IgD-negative memory B cell (primary cell): ENCODE measurements around the gene LDLRAD3. TPM values are rescaled to one million over a fixed set of nuclear protein-coding genes. Genes with fewer than 3 reads are reported as not detected.
"Not testable (repeated sequence)": the region's sequence is repeated elsewhere in the genome, so short reads cannot be mapped to it uniquely, and the experiment has no call there.

Experiments used
- H3K27ac Mint-ChIP-seq, 3 donors: one replicate each; pipeline ENCODE4 v1.8.0; 2020 to 2022; ENCODE audit warnings: mild to moderate bottlenecking in 3 of 3, mixed read lengths in 3 of 3, moderate library complexity in 1 of 3
- H3K27me3 Mint-ChIP-seq: one replicate; pipeline ENCODE4 v1.8.0; 2021; ENCODE audit warnings: mixed read lengths
- H3K36me3 Mint-ChIP-seq: one replicate; pipeline ENCODE4 v1.8.0; 2020; ENCODE audit warnings: mild to moderate bottlenecking, mixed read lengths
- H3K4me1 Mint-ChIP-seq, 3 donors: one replicate each; pipeline ENCODE4 v1.8.0; 2020 to 2022; ENCODE audit warnings: mixed read lengths in 3 of 3, mild to moderate bottlenecking in 1 of 3
- H3K4me3 Mint-ChIP-seq, 4 donors: one replicate each; pipeline ENCODE4 v1.8.0; 2020 to 2022; ENCODE audit warnings: mild to moderate bottlenecking in 4 of 4, mixed read lengths in 4 of 4, moderate library complexity in 3 of 4
- H3K9me3 Mint-ChIP-seq, 3 donors: one replicate each; pipeline ENCODE4 v1.8.0; 2020 to 2021; ENCODE audit warnings: mixed read lengths in 3 of 3, mild to moderate bottlenecking in 1 of 3
- polyA plus RNA-seq: library from polyadenylated mRNA; unstranded; fragments of 300-500 nt; fragmentation: Illumina TruSeq; gene quantifications from one replicate; pipeline ENCODE4 v1.2.3, GENCODE V29; 2021

LDLRAD3 gene, protein sequence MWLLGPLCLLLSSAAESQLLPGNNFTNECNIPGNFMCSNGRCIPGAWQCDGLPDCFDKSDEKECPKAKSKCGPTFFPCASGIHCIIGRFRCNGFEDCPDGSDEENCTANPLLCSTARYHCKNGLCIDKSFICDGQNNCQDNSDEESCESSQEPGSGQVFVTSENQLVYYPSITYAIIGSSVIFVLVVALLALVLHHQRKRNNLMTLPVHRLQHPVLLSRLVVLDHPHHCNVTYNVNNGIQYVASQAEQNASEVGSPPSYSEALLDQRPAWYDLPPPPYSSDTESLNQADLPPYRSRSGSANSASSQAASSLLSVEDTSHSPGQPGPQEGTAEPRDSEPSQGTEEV
- polyA plus RNA-seq: not detected

DNA sequence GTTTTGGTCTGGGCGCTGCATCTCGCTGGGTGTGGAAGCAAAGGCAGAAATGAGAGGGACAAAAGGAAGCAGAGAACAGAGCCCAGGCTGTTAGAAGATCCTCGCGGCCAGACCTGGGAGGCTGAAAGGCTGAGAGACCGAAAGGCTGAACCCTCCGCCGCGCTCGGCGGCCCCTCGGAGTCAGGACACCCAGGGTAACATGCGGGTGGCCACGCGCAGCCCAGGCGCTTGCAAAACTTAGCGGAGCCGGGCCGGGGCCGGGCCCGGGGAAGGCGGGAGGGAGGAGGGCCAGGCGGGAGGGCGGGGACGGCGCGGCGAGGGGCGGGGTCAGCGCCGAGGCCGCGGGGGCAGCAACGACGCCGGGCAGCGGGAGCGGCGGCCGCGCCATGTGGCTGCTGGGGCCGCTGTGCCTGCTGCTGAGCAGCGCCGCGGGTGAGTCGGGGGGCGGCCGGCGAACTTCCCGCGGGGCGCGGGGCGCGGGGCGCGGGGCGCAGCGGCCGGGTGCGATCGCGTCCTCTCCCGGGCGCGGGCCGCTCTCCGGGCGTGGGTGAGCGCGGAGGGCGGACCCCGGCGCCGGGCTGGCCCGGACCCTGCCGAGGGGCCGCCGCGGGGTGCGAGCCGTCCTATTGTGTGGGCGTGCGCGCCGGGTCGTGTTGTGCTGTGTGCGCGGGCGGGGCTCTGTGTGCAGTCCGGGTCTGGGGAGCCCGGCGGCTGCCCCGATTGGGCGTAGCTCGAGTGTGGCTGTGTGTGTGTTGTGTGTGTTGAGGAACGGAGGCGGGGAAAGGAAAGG lies at the start of gene LDLRAD3:
TSS of gene LDLRAD3 (plus strand) at position 350 of the 790 bp plus-strand sequence. CDS start at position 387, 37 bp downstream.
- peaks cover 27% of the 10 kb centered on the region for H3K27me3 Mint-ChIP-seq
- peaks cover 0 to 9% (median 8%) of the 10 kb centered on the region in 3 donors for H3K4me1 Mint-ChIP-seq
- no peaks in the 10 kb centered on the region for H3K36me3 Mint-ChIP-seq
- H3K9me3 Mint-ChIP-seq: no peaks in the 10 kb centered on the region
- no peak within 1 kb of the TSS for H3K27ac Mint-ChIP-seq
- H3K4me3 Mint-ChIP-seq: peak within 1 kb of the TSS; percentile 75 to 95 (median 84)

- peaks cover 0 to 7% (median 5%) of the 10 kb centered on the region in 3 donors for H3K9me3 Mint-ChIP-seq
- no peaks in the 10 kb centered on the region for H3K36me3 Mint-ChIP-seq
Measured at GRCh38 chr11:35897019-35897418, 46.8 kb upstream of the LDLRAD3 start.

DNA sequence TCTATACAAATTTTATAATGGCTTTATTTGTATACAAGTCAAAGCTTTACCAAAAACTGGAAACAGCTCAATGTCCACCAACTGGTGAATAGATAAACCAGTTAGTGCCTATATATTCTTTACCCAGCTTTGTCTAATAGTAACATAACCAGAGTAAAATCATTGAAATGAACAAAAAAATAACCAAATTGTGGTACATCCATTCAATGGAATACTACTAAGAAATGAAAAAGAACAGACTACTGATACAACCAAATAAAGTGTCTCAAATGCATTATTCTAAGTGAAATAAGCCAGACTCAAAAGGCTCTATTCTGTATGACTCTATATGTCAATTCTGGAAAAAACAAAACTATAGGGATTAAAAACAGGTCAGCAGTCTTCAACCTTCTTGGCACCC lies 40.9 kb upstream of the LDLRAD3 start:
- Mint-ChIP-seq H3K27me3 (peaks cover 4% of the 10 kb centered on the region), H3K27ac (no peak overlapping the region)

More at GRCh38 chr11:35897019-35897418, 46.8 kb upstream of the LDLRAD3 start:
- no peak overlapping the region for H3K4me3 Mint-ChIP-seq
- H3K27me3 Mint-ChIP-seq: peaks cover 1% of the 10 kb centered on the region
- no peaks in the 10 kb centered on the region for H3K4me1 Mint-ChIP-seq
- no peak overlapping the region for H3K27ac Mint-ChIP-seq

DNA sequence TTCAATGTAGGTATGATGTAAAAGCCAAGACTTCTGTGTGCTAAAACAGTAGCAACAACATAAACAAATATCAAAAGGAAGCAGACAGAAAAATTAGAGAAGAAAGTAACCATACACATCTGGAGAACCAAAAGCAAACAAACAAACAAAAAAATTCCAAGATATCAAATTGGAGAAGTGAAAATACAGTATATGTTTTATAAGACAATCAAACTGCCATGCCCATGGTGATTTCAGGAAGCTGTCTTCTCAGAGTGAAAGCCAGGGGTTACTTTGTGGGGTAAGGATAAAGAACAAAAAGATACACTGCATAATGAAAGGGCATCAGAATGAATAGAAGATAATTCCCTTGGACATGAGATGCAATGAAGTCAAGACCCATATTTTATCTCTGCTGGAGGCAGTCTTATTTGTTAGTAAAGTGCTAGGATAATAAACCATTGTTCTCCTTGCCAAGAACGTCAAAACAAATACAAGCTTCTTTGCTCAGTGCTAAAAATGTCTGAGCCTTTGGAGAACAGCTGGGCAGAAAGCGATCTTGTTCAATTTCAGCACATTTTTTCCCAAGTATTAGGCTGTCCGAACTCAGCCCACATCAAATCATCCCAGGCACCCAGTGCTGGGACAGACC lies 38.1 kb upstream of the LDLRAD3 start:
- no peaks in the 10 kb centered on the region for H3K4me1 Mint-ChIP-seq
- H3K27ac Mint-ChIP-seq: no peak overlapping the region
- no peaks in the 10 kb centered on the region for H3K36me3 Mint-ChIP-seq
- H3K9me3 Mint-ChIP-seq: peaks cover 11 to 18% (median 13%) of the 10 kb centered on the region in 3 donors
- no peak overlapping the region for H3K4me3 Mint-ChIP-seq
- peaks cover 6% of the 10 kb centered on the region for H3K27me3 Mint-ChIP-seq

More for the DNA sequence above, 40.9 kb upstream of the LDLRAD3 start:
- no peaks in the 10 kb centered on the region for H3K36me3 Mint-ChIP-seq
- H3K4me1 Mint-ChIP-seq: no peaks in the 10 kb centered on the region
- H3K9me3 Mint-ChIP-seq: peaks cover 13 to 18% (median 13%) of the 10 kb centered on the region in 3 donors
- H3K4me3 Mint-ChIP-seq: no peak overlapping the region

DNA sequence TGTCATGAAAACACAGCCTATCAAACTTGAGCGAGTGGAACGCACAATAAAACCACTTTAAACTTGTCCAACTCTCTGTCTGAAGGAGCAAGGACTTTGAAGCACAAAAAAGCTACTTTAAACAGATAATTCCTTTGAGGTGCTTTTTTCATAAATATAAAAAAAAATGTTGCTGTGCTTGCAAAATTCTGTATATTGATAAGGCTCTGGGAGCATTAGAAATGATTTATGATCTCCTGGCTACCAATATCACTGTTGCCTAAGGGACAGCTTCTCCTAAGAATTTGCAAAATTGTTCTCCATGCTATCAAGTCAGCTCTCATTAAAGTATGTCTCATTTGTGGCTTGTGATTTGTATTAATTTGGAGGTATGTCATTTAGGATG lies 37.6 kb upstream of the LDLRAD3 start:
- no peak overlapping the region for H3K4me3 Mint-ChIP-seq
- H3K27me3 Mint-ChIP-seq: peaks cover 6% of the 10 kb centered on the region
- H3K36me3 Mint-ChIP-seq: no peaks in the 10 kb centered on the region
- no peak overlapping the region for H3K27ac Mint-ChIP-seq
- H3K4me1 Mint-ChIP-seq: no peaks in the 10 kb centered on the region
- H3K9me3 Mint-ChIP-seq: peaks cover 9 to 18% (median 13%) of the 10 kb centered on the region in 3 donors

DNA sequence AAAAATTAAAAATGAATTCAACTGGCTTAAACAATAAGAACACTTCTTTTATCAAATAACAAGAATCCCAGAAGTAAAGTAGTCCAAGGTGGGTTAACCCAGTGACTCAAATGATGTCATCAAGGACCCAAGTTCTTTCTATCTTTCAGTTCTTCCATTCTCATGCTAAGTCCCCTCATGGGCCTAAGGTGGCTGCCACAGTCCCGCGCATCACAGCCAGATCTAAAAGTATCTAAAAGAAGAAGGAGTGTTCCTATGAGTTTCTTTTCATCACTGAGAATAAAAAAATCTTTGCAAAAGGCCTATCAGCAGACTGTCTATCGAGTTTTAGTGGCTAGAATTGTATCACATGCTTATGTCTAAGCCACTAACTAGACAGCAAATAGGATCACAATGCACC lies 37.2 kb upstream of the LDLRAD3 start:
- Mint-ChIP-seq H3K4me1 (no peaks in the 10 kb centered on the region), H3K27me3 (peaks cover 6% of the 10 kb centered on the region), H3K9me3 (peaks cover 7 to 17% (median 13%) of the 10 kb centered on the region in 3 donors), H3K27ac (no peak overlapping the region), H3K36me3 (no peaks in the 10 kb centered on the region), H3K4me3 (no peak overlapping the region)

- Mint-ChIP-seq H3K4me3 (no peak overlapping the region), H3K9me3 (peaks cover 3 to 9% (median 7%) of the 10 kb centered on the region in 3 donors), H3K4me1 (no peaks in the 10 kb centered on the region), H3K27me3 (peaks cover 6% of the 10 kb centered on the region), H3K27ac (no peak overlapping the region), H3K36me3 (no peaks in the 10 kb centered on the region)
Measured at GRCh38 chr11:35907648-35908431, 36.0 kb upstream of the LDLRAD3 start.

DNA sequence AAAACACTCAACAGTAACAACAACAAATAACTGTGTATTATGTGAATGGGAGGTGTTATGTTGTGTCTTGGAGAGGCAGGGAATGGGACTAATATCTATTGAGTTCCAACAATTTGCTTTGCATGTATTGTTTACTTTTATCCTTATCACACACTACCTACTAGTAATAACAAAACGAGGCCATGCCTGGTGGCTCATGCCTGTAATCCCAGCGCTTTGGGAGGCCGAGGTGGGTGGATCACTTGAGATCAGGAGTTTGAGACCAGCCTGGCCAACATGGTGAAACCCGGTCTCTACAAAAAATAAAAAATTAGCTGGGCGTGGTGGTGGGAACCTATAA lies 35.5 kb upstream of the LDLRAD3 start:
- H3K27ac Mint-ChIP-seq, H3K4me1 Mint-ChIP-seq, H3K27me3 Mint-ChIP-seq, H3K36me3 Mint-ChIP-seq, H3K4me3 Mint-ChIP-seq, H3K9me3 Mint-ChIP-seq: not testable (repeated sequence)

- Mint-ChIP-seq H3K9me3 (peaks cover 0 to 5% (median 1%) of the 10 kb centered on the region in 3 donors), H3K4me3 (no peak overlapping the region), H3K36me3 (no peaks in the 10 kb centered on the region), H3K4me1 (no peaks in the 10 kb centered on the region), H3K27ac (no peak overlapping the region), H3K27me3 (peaks cover 6% of the 10 kb centered on the region)
Measured at GRCh38 chr11:35909511-35910265, 34.2 kb upstream of the LDLRAD3 start.

DNA sequence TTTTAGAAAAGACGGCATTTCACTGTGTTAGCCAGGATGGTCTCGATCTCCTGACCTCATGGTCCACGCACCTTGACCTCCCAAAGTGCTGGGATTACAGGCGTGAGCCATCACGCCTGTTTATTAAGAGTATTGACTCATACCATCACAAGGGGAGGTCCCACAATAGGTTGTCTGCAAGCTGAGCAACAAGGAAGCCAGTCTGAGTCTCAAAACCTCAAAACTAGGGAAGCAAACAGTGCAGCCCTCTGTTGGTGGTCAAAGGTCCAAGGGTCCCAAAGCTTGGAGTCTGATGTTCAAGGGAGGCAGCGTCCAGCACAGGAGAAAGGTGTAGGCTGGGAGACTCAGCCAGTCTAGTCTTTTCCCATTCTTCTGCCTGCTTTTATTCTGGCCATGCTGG lies 32.8 kb upstream of the LDLRAD3 start:
- Mint-ChIP-seq H3K27me3 (peaks cover 6% of the 10 kb centered on the region), H3K9me3 (peaks cover 0 to 5% (median 1%) of the 10 kb centered on the region in 3 donors), H3K4me3 (no peak overlapping the region), H3K4me1 (no peaks in the 10 kb centered on the region), H3K36me3 (no peaks in the 10 kb centered on the region), H3K27ac (no peak overlapping the region)

- Mint-ChIP-seq H3K4me1 (no peaks in the 10 kb centered on the region), H3K36me3 (no peaks in the 10 kb centered on the region), H3K4me3 (no peak overlapping the region), H3K27ac (no peak overlapping the region), H3K27me3 (peaks cover 3% of the 10 kb centered on the region), H3K9me3 (peaks cover 0 to 2% (median 1%) of the 10 kb centered on the region in 3 donors)
Measured at GRCh38 chr11:35911616-35912165, 32.2 kb upstream of the LDLRAD3 start.

DNA sequence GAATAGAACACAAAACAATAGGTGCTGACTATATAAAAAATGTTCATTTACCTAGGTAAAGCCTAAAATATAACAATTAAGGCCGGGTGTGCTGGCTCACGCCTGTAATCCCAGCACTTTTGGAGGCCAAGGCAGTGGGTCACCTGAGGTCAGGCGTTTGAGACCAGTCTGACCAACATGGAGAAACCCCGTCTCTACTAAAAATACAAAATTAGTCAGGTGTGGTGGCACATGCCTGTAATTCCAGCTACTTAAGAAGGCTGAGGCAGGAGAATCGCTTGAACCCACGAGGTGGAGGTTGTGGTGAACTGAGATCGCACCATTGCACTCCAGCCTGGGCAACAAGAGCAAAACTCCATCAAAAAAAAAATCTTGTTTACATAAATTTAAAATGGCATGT lies 31.4 kb upstream of the LDLRAD3 start:
- not testable (repeated sequence) for H3K27ac Mint-ChIP-seq, H3K27me3 Mint-ChIP-seq, H3K4me3 Mint-ChIP-seq, H3K36me3 Mint-ChIP-seq, H3K4me1 Mint-ChIP-seq, H3K9me3 Mint-ChIP-seq

DNA sequence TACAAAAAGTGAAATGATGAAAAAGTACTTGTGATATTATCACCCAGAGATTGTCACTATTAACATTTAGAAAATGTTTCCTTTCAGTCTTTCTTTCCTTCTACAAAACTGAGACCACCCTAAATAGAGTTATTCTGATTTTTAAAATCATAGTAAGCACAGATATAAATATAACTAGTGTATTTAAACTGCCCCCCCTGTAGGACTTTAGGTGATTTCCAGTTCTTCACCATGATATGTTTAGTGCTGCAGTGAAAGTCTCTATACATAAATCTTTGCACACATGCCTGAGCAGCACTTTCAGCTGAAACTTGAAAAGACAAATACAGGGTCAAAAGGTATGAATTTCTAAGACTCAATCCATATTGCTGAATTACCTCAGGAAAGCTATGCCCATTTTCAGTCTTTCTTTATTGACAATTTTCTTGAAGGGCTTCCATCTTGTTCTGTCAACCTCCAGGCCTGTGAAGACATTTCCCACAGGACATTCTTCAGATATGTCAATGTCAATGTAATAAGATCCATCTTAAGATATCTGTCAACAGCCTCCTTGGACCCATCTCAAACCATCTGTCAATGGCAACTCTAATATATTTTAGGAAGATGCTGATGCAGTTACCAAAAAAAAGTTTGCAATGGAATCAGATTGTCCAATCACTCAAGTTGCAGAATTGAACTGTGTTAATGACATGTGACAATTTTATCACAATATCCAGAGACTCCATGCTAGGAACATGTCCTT lies 30.8 kb upstream of the LDLRAD3 start:
- Mint-ChIP-seq H3K9me3 (no peaks in the 10 kb centered on the region), H3K27ac (no peak overlapping the region), H3K27me3 (peaks cover 2% of the 10 kb centered on the region), H3K4me1 (no peaks in the 10 kb centered on the region), H3K36me3 (no peaks in the 10 kb centered on the region), H3K4me3 (no peak overlapping the region)
